HG02759 (cell line): ENCODE data around the gene NYNRIN.
A peak's percentile ranks its signal among the peaks of the same experiment; 100 is the strongest.
"Not testable (repeated sequence)": the region's sequence is repeated elsewhere in the genome, so short reads cannot be mapped to it uniquely, and the experiment has no call there.

ENCODE experiments used
- ATAC-seq: cut with Tn5 transposase; IDR thresholded peaks from one replicate; pipeline ENCODE4 v1.9.1; 2021; ENCODE audit warnings: mild to moderate bottlenecking, moderate library complexity; ENCODE audit not compliant: unreplicated experiment

NYNRIN gene

GRCh38 chr14:24398653-24399446 is at the start of gene NYNRIN:
NYNRIN (plus strand) TSS chr14:24399003; CDS start chr14:24399247, 244 bp downstream.
- ATAC-seq = peak; percentile 43

GRCh38 chr14:24349742-24350141 is 49.1 kb upstream of the NYNRIN start:
- no peak for ATAC-seq

- ATAC-seq = no peak
Measured at GRCh38 chr14:24351517-24351916, 47.3 kb upstream of the NYNRIN start.

GRCh38 chr14:24353559-24354481 is 45.0 kb upstream of the NYNRIN start:
- no peak for ATAC-seq

GRCh38 chr14:24354482-24354825 is 44.3 kb upstream of the NYNRIN start:
- not testable (repeated sequence) for ATAC-seq

- ATAC-seq = no peak
Measured at GRCh38 chr14:24355009-24355408, 43.8 kb upstream of the NYNRIN start.

GRCh38 chr14:24356208-24356607 is 42.6 kb upstream of the NYNRIN start:
- ATAC-seq = no peak

GRCh38 chr14:24360281-24360680 is 38.5 kb upstream of the NYNRIN start:
- no peak for ATAC-seq

GRCh38 chr14:24361326-24361725 is 37.5 kb upstream of the NYNRIN start:
- ATAC-seq = no peak

- no peak for ATAC-seq
Measured at GRCh38 chr14:24362241-24362960, 36.4 kb upstream of the NYNRIN start.

- no peak for ATAC-seq
Measured at GRCh38 chr14:24363401-24363800, 35.4 kb upstream of the NYNRIN start.

- no peak for ATAC-seq
Measured at GRCh38 chr14:24364841-24365240, 34.0 kb upstream of the NYNRIN start.

- peak; percentile 36 for ATAC-seq
Measured at GRCh38 chr14:24365600-24366412, 33.0 kb upstream of the NYNRIN start.

GRCh38 chr14:24366413-24366720 is 32.4 kb upstream of the NYNRIN start:
- ATAC-seq = no peak

- peak; percentile 67 for ATAC-seq
Measured at GRCh38 chr14:24366721-24367513, 31.9 kb upstream of the NYNRIN start.

- ATAC-seq = peak; percentile 32
Measured at GRCh38 chr14:24367514-24368211, 31.1 kb upstream of the NYNRIN start, which contains the start of gene NFATC4. NFATC4 (plus strand) TSS chr14:24368184; CDS start chr14:24368341, 157 bp downstream.

GRCh38 chr14:24368212-24368561 is 30.6 kb upstream of the NYNRIN start:
- ATAC-seq = no peak

GRCh38 chr14:24368562-24369252 is 30.1 kb upstream of the NYNRIN start:
- ATAC-seq = no peak

- ATAC-seq = no peak
Measured at GRCh38 chr14:24369463-24369862, 29.3 kb upstream of the NYNRIN start.
